CD4-positive, alpha-beta T cell treated with Interleukin-4 for 1 hour (primary cell): ENCODE measurements around the gene FAM161A.

Source experiments
- DNase-seq, 2 donors: peaks; one replicate each; pipeline ENCODE4 v3.0.0-alpha.2; 2020 to 2022

The FAM161A gene

GRCh38 chr2:61775956-61776570, 77.8 kb downstream of the FAM161A start:
- no peak for DNase-seq
